Fibroblast of skin of back (primary cell): Measurements from ENCODE around the gene CNTF. TPM values are rescaled to one million over a fixed set of nuclear protein-coding genes. Genes with fewer than 3 reads are reported as not detected.
"Not testable (repeated sequence)": the region's sequence is repeated elsewhere in the genome, so short reads cannot be mapped to it uniquely, and the experiment has no call there.

Source experiments
- DNase-seq: peaks from one replicate; pipeline ENCODE4 v3.0.0-alpha.2; 2013
- polyA plus RNA-seq, 2 experiments: library from polyadenylated mRNA; unstranded; fragments of 120-200 nt; gene quantifications; one replicate each; pipeline ENCODE4 v1.2.1, GENCODE V29; 2013; ENCODE audit not compliant: insufficient read length in 2 of 2

Gene CNTF, protein sequence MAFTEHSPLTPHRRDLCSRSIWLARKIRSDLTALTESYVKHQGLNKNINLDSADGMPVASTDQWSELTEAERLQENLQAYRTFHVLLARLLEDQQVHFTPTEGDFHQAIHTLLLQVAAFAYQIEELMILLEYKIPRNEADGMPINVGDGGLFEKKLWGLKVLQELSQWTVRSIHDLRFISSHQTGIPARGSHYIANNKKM
- polyA plus RNA-seq (2013, experiment 1 of 2; ENCODE audit: insufficient read length), result 1.4 TPM
- polyA plus RNA-seq (2013, experiment 2 of 2; ENCODE audit: insufficient read length), result 0.43 TPM

DNA sequence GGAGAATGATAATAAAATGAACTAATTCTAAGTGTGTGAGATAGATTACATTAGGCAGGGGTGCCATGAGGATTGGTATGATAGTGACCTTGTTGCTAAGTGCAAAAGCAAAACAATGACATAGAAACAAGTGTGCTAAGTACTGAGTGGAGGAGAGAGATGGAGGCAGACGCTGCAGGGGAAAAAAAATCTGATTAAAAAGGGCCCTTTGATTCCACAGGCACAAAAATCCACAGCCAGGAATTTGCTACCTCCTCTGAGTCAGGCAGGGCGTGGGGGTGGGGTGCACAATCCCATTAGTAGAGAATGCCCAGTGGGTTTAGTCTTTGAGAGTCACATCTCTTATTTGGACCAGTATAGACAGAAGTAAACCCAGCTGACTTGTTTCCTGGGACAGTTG, at the start of gene CNTF:
CNTF (plus strand) TSS at position 322 of the 400 bp plus-strand sequence. CDS start 88 bp downstream, outside the sequence.
- DNase-seq, result peak; percentile 38

DNA sequence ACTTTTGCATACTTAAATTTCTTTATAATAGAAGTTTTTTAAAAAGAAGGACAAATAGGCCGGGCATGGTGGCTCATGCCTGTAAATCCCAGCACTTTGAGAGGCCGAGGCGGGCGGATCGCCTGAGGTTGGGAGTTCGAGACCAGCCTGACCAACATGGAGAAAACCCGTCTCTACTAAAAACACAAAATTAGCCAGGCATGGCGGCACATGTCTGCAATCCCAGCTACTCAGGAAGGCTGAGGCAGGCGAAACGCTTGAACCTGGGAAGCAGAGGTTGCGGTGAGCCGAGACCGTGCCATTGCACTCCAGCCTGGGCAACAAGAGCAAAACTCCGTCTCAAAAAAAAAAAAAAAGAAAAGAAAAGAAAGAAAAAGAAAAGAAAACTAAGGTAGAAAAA, 49.6 kb upstream of the CNTF start:
- not testable (repeated sequence) for DNase-seq

DNA sequence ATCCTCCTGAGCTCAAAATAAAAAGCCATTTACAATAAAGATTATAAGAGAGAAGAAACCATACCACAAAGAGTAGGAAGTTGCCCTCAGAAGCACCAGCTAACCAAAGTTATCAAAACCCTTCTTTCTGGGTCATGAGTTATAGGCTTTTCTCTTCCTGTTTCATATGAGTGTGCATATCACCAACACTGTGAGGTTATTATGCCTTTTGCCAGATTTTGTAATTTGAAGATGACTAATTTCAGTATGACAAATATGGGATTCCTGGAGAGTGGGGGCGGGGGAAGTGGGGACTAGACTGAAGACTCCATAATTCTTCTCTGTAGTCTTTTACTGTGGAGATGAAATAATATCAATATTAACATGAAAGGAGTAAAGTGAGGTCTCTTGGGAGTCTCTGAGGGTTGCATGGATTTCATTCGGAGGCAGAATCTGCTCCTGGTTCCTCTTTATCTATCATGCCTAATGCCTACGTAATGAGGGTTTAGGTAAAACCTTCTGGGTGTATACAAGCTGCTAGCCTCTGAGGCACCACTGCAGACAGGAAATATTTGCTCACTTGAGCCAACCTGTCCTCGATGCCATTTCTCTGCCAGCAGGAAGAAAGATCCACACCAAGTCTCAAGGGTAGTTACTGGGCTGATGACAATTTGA, 48.9 kb upstream of the CNTF start:
- DNase-seq, result peak; percentile 87

DNA sequence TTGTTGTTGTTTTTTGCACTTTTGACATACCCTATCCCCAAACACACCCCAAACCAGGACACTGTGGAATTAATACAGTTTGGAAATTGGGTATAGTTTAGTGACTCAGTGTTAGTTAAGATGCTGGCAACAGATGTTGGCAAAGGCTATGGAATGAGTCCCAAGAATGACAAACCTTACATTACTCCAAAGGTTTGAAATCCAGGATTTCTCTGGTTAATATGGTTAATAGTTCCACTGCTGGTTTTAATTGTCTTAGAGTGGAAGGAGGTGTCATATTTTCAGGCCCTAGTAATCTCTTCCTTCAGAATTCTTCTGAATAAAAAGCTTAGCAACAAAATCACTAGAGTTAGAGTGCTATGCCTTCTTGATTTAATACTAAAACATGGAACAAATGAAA, 47.6 kb upstream of the CNTF start:
- DNase-seq, result peak; percentile 46

DNA sequence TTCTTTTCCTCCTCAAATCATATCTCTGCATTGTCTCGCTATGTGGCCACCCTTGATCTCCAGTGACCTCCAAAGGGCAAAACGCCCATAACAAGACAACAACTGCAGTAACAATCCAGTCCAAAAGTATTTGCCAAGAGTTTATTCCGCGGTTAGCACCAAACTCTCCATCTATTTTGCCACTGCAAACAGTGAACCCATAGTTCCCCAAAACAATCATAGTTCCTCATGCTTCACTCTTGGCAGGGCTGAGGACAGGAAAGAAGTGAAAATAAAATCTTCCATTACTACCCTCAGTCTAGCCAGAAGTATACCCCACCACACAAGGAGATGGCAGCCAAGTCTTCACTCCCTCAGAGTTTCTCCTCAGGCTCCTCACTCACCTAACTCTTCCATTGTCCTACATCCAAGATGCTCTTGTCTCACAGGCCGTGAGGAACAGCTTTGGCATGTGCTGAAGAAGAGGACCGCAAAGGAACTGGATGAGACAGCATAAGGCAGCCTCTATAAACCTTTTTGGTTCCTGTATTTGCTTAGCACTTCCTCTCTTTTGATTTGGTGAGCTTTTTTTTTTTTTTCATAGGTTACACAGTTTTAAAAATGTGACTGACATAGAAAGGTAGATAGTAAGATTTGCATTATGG, 47.0 kb upstream of the CNTF start, which contains the start of gene LPXN:
LPXN (minus strand) TSS at position 480 of the 644 bp plus-strand sequence; CDS start at position 396, 84 bp downstream.
- DNase-seq, result peak; percentile 31

DNA sequence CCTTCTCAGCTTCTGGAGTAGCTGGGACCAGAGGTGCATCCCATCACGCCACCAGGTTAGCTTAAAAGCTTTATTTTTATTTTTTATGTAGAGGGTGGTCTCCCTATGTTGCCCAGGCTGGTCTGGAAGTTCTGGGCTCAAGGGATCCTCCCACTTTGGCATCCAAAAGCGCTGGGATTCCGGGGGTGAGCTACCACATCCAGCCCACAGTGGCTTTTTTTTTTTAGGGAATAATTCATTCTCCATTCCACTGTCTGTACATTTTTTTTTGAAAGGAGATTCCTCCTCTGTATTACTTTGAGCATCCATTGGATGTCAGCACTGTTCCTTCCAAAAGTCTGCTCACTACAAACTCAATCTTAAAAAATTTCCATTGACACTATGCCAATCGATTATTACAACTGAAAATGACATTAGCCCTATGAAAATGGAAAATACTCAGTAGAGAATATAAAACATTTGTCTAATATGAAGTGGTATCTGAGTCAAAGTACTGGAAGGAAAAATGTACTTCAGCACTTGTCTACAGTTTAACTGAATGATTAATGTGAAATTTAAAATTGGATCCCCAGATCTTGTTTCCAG, 45.5 kb upstream of the CNTF start:
- peak; percentile 54 for DNase-seq

DNA sequence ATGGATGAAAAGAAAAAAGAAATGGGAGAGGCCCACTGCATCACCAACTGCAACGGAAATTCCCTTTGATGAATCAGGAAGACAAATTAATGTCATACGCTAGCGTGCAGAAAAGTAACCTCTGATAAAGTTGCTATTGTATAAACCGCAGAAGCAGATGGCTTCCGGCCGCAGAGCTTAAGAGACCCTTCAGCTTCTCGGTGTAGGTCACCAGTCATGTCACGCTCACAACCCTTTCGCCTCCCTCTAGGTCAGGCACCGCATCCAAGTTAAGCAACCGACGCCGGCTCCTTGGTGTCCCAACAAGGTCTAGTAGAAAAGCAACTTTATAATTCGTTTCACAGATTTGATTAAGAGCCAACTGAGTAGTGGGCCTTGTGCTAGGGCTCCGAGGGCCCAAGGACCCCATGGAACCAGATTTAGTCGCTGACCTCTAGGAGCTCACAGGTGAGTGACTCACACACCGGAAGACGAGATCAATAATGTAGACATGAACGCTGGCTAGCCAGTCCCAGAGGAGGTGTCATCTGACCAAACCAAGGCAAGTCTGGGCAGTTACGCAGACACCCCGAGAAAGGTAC, 44.8 kb upstream of the CNTF start:
- peak; percentile 88 for DNase-seq

DNA sequence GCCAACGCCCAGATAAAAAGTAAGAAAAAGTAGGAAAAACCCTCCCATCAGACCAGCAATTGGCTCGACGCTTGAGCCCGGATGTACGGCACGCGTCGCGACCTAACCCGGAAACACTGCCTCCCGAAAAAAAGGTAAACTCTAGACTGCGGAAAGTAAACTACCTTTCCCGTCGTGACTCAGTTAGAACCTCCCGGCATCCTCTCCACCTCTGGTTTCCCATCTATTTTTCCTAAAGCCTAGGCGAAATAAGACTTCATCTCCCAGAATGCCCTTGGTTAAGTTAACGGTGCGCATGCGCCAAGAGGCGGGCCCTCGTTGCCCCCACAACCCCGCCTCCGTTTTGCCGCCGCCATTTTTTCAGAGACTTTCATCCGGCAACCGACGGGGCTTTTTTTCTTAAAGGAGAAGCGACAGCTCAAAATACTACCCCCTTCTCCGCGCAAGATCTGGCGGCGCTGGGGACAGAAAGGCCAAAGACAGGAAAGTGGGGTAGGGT, 44.3 kb upstream of the CNTF start:
- DNase-seq, result peak; percentile 98

DNA sequence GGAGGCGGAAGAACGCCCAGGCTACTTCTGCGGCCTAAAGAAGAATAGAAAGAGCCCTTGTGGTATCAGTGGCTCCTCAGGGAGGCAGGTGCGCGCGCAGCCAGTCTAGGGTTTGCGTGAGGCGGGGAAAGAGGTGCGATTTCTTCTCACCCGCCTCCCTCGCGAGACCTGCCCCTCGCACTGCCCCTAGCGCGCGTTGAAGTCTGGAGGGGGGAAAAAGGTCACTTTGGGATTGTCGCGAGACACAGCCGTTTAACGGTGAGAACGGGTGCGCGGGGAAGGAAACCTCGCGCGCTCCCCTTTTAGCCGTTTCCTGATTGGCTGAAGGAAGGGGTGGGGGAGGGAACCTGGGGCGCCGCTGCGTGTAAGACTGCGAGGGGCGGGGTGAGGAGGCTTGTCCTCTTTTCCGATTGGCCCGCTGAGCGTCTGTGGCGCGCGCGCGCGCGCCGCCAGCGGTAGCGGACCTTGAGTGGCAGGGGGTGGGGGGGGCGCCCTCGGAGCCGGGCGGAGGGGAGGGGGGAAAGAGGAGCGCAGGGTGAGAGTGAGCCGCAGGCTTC, 43.8 kb upstream of the CNTF start, which contains the start of gene ZFP91:
ZFP91 (plus strand) TSS at position 429 of the 557 bp plus-strand sequence. CDS start 219 bp downstream, outside the sequence.
- peak; percentile 98 for DNase-seq

DNA sequence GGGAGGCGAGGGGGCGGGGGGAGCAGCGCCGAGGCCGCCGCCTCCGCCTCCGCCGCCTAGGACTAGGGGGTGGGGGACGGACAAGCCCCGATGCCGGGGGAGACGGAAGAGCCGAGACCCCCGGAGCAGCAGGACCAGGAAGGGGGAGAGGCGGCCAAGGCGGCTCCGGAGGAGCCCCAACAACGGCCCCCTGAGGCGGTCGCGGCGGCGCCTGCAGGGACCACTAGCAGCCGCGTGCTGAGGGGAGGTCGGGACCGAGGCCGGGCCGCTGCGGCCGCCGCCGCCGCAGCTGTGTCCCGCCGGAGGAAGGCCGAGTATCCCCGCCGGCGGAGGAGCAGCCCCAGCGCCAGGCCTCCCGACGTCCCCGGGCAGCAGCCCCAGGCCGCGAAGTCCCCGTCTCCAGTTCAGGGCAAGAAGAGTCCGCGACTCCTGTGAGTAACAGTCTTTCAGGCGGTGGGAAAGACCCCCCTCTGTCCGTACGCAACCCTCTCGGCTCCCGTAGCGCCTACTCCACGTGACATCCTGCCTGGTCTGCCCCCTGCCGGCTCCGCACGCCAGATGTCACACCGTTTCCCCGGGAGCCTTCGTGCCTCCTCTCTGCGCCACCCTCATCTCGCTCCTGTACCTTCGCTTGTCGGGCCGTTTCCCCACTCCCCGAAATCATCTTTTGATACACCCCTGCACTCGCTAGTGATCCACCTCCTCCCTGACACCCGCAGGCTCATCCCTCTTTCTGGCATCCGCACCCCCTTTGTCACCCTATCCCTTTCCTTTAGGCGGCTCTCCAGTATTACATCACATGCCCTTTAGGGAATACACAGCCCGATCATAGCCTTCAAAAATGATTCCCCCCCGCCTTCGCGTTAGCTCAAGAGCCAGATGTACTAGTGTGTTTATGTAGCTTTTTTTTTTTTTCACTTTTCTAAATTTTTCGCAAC, 43.0 kb upstream of the CNTF start:
- DNase-seq, result peak; percentile 92

DNA sequence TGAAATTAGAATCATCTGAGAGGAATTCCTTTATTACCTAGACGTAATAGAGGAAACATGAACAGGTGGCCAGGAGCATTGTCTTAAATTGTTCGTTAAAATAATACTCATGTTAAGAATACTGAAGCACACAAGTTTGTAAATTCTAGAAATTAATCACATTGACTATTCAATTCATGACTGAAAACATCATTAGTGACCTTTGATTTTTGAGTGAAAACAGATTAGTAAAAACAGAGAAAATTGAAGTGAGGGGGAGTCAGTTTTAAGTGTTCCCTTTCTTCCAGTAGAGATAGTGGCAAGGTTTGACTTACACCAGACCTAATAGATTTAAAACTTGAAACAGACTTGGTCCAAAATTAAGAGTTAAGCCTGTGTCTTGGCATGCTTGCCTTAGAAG, 42.2 kb upstream of the CNTF start:
- no peak for DNase-seq

DNA sequence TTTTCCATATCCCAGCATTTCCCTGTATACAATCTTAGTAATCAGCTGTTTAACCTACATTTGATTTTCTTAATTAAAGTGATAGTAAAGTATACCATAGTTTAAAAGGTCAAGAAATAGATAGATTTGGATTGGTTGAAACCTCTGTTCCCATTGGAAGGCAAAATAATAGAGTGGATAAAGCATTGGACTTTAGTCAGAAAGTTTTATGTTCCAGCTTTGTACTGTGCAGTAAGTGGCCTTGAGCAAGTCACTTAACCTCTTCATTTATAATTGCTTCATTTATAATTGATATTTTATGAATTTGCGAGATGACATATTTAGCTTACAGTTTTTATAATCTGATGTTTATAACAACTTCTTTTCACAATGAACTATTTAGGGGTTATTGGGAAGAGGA, 40.0 kb upstream of the CNTF start:
- DNase-seq, result no peak

DNA sequence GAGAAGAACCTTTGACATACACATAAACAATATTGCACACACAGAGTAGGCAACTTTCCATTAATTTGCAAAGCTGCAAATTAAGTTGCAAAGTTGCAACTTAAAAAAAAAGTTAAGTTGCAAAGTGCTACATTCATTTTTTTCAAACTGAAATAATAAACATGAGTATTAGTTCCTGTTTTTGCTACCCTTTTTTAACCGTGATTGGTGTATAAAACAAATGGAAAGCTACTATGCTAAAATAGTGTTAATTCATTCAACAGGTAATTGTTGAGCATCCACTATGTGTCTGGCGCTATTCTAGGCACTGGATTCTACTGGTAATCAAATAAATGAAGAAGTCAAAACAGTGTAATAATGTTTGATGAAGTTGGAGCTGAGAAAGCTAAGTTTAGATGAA, 35.5 kb upstream of the CNTF start:
- DNase-seq, result no peak

DNA sequence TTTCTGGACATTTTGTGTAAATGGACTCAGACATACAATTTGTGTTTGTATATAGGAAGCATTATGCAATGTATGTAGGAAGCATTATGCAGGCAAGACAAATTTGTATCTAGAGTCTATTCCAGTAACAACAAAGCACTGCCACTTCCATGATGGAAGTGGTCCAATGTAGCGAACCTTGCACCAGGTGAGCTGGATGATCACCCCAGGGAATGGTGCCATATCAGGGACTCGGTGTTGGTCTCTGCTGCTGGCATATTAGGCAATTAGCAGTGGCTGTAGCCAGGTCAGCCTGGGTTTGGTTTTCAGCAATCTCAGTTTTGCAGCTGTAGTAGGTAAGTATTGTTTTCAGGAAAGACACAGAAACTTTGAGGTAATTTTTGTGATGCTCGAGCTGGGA, 30.8 kb upstream of the CNTF start:
- no peak for DNase-seq

DNA sequence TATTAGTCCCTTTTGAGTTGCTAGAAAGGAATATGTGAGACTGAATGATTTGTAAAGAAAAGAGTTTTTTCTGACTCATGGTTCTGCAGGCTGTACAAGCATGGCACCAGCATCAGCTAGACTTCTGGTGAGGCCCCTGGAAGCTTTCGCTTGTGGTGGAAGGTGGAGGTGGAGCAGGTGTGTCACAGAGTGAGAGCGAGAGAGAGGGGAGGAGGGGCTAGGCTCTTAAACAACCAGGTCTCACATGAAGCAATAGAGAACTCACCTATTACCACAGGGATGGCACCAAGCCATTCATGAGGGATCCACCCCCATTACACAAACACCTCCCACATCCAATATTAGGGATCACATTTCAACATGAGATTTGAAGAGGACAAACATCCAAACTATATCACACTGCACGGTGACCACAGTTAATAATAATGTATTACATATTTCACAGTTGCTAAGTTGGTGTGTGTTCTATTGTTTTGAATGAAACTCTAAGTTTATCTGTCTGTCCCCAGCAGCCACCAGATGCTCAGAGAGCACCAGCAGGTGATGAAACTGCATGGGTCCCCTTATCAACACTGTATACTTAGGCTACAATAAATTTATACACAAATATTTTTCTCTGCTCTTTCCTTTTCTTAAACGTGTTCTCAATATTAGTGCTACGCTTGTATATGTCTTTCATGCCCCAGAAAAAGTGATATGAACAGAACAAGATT, 29.5 kb upstream of the CNTF start:
- DNase-seq, result no peak

DNA sequence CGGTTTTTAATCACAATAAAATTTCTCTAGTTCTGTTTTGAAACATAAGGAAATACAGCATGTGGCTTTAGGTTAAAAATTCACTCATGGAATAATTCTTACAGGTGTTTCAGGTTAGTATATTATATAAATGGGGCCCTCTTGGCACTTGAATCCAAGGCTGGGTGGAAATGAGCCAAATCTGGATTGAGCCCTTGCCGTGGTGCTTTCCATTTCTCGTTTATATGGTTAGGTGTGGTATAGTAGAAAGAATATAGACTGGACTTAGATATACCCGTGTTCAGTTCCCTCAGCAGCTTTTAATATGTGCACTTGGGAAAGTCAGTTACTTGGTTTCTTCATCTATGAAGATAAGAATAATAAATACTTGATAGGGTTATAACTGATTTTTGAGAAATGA, 27.6 kb upstream of the CNTF start:
- DNase-seq, result no peak

DNA sequence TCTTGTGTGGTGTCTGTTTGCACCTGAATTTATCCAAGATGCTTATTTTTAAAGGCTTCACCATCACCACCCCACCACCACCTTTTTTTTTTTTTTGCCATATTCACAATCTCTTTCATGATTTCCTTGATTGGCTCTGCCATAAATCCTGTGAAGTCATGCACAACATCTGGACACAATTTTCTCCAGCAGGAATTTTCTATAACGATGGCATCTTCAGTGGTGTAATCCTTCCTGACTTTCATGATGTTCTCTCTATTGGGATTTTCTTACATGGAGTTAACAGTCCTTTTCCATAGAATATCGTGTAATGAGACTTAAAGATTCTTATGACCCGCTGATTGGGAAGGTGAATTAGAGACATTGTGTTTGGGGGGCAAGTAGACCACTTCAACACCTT, 25.8 kb upstream of the CNTF start:
- DNase-seq, result no peak

DNA sequence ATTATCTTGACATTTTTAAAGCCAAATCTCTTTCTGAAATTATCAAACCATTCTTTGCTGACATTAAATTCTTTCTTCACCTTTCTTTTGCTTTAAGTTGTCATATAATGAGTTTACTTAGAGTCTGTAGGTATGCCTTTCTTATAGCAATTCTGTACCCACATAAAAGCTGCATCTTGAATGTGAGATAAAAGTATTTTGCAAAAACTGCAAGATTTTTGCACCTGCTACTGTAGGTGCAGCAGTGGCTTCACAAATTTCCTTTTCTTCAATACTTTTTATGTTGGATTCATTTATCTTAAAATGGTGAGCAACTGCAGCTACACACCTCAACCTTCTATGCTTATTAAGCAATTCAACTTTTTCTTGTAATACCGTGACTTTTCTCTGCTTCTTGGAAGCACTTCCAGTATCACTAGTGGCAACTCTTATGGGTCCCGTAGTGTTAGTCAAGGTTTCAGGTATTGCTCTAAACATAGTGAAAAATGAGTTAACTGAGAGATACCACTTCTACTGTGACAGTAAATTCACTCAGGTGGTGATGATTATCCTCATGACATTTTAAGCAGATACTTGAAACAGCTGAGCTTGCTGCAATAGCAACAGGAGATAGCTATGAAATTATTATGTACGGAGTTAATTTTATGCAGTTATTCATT, 24.9 kb upstream of the CNTF start:
- DNase-seq, result no peak

DNA sequence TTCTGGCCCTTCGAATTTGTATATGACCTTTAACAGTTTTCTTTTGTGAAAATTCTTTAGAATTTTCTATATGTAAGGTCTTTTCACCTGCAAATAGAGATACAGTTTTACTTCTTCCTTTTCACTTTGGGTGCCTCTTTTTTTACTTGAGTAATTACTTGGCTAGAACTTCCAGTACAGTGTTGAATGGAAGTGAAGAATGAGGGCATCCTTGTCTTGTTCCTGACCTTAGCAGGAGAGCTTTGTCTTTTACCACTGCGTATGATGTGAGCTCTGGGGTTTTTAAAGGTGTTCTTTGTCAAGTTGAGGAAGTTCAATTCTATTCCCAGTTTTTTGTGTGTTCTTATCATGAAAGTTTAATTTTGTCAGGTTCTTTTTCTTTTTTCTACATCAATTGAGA, 22.0 kb upstream of the CNTF start:
- no peak for DNase-seq
